ENCODE data around the gene HDGF. TPM values are rescaled to one million over a fixed set of nuclear protein-coding genes. Genes with fewer than 3 reads are reported as not detected.

Gene HDGF
- total RNA-seq, 4 donors from 2014 or later, result 147 to 162 (median 148) TPM

- H3K27ac ChIP-seq, result no peak overlapping the region
- no peak for DNase-seq
- H3K4me1 ChIP-seq, result no peaks in the 10 kb centered on the region
- no peak overlapping the region for H3K4me3 ChIP-seq (replicated peaks in 1 of 3)
- 85 to 87% methylated on average over 7 of the region's 7 CpGs for WGBS, 2 donors
- H3K36me3 ChIP-seq, result peaks cover 70 to 75% of the 10 kb centered on the region in 2 donors
- intact Hi-C loops (cut with DNase I), result loop anchor here (5.0 kb wide), 1 partner anchor 68 kb away; the partner anchor contains the start of gene NTRK1
- H3K27me3 ChIP-seq, result no peaks in the 10 kb centered on the region
- TF ChIP-seq CTCF (IDR thresholded peaks at IDR 0.05) (no peak), POLR2A (IDR thresholded peaks at IDR 0.05) (no peak)
- H3K9me3 ChIP-seq, result no peaks in the 10 kb centered on the region
Measured at GRCh38 chr1:156794506-156795373, 43.3 kb upstream of the HDGF start.

DNA sequence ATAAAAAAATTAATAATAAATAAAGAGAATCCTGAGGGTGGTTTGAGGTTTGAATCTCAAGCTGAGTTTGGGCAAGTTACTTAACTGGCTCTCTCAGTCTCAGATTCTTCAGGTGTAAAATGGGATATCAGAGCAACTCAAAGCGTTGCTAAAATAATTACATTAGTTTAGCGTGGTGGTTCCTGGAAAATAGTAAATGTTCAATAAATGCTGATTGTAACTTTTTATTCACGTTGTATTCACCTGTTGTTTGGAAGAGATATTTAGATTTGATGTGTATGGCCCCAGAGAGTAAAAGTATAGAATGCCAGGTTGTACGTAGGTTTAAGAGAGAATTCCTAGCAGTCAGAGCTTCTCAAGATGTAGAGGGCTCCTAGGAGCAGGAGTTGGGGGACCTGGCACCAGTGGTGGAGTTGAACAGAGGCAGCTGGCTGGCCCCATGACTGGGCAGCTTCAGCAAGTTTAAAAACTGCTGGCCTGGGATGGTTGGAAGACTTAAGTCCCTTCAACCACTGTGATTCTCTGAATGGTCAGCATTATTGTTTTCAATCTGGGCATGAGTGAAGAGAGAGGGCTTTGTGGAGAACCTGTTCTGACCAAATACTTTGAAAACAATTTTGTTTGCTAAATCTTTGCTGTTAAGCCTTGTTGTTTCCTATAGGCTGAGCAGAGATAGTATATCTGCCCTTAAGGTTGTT, 38.3 kb upstream of the HDGF start:
- no peaks in the 10 kb centered on the region for H3K4me1 ChIP-seq
- TF ChIP-seq POLR2A (IDR thresholded peaks at IDR 0.05) (no peak), CTCF (IDR thresholded peaks at IDR 0.05) (no peak)
- intact Hi-C loops (cut with DNase I), result no loop called here
- no peak overlapping the region for H3K27ac ChIP-seq
- no peaks in the 10 kb centered on the region for H3K9me3 ChIP-seq
- no peaks in the 10 kb centered on the region for H3K27me3 ChIP-seq
- H3K4me3 ChIP-seq (replicated peaks in 1 of 3), result no peak overlapping the region
- no peak for DNase-seq
- 83 to 94% methylated on average over 4 of the region's 4 CpGs for WGBS, 2 donors
- H3K36me3 ChIP-seq, result peaks cover 49% of the 10 kb centered on the region in 2 donors

DNA sequence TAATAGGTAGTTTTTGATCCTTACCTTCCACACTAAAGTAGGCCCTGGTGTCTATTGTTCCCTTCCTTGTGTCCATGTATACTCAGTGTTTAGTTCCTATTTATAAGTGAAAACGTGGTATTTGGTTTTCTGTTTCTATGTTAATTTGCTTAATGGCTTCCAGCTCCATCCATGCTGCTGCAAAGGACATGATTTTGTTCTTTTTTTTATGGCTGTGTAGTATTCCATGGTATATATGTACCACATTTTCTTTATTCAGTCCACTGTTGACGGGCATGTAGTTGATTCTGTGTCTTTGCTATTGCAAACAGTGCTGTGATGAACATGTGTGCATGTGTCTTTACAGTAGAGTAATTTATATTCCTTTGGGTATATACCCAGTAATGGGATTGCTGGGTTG, 36.7 kb upstream of the HDGF start:
- intact Hi-C loops (cut with DNase I), result no loop called here
- WGBS, 2 donors, result 96 to 97% methylated on average over 2 of the region's 2 CpGs

GRCh38 chr1:156786640-156787039, 35.2 kb upstream of the HDGF start:
- Histone ChIP-seq H3K9me3 (no peaks in the 10 kb centered on the region), H3K36me3 (peaks cover 23 to 24% of the 10 kb centered on the region in 2 donors), H3K27ac (no peak overlapping the region), H3K4me1 (peaks cover 0 to 3% of the 10 kb centered on the region in 2 donors), H3K27me3 (no peaks in the 10 kb centered on the region), H3K4me3 (replicated peaks in 1 of 3) (no peak overlapping the region)
- DNase-seq, result no peak
- WGBS, 2 donors, result 88 to 98% methylated on average over 9 of the region's 10 CpGs
- intact Hi-C loops (cut with DNase I), result no loop called here
- no peak for TF ChIP-seq CTCF (IDR thresholded peaks at IDR 0.05)
- TF ChIP-seq POLR2A (IDR thresholded peaks at IDR 0.05), result no peak

More for the DNA sequence above, 36.7 kb upstream of the HDGF start:
- peaks cover 38 to 39% of the 10 kb centered on the region in 2 donors for H3K36me3 ChIP-seq
- H3K4me1 ChIP-seq, result no peaks in the 10 kb centered on the region
- H3K4me3 ChIP-seq (replicated peaks in 1 of 3), result no peak overlapping the region
- no peaks in the 10 kb centered on the region for H3K27me3 ChIP-seq
- no peaks in the 10 kb centered on the region for H3K9me3 ChIP-seq
- H3K27ac ChIP-seq, result no peak overlapping the region
- TF ChIP-seq CTCF (IDR thresholded peaks at IDR 0.05) (no peak), POLR2A (IDR thresholded peaks at IDR 0.05) (no peak)
- no peak for DNase-seq

DNA sequence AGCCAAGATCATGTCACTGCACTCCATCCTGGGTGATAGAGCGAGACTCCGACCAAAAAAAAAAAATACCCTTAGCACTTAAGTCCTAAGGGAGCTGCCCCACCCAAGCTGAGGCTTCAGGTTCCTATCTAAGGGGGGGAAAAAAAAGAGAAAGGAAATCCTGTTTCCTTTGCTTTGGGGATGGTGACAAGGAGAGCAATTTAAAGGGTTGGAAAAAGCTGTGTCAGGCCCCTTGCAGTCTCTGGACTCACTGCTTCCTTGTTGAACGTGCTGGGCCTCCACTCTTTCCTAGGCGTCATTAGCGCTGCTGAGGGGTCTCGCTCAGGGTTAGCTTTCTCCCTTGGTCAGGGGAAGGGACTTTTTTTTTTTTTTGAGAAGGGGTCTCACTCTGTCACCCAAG, 34.0 kb upstream of the HDGF start:
- no peak for DNase-seq
- no peaks in the 10 kb centered on the region for H3K9me3 ChIP-seq
- H3K4me1 ChIP-seq, result peaks cover 0 to 5% of the 10 kb centered on the region in 2 donors
- WGBS, 2 donors, result 87% methylated on average over 6 of the region's 6 CpGs
- no peak overlapping the region for H3K4me3 ChIP-seq (replicated peaks in 1 of 3)
- H3K36me3 ChIP-seq, result peaks cover 16 to 17% of the 10 kb centered on the region in 2 donors
- no peaks in the 10 kb centered on the region for H3K27me3 ChIP-seq
- TF ChIP-seq POLR2A (IDR thresholded peaks at IDR 0.05) (no peak), CTCF (IDR thresholded peaks at IDR 0.05) (no peak)
- no peak overlapping the region for H3K27ac ChIP-seq
- intact Hi-C loops (cut with DNase I), result no loop called here
